Measurements from ENCODE around the gene YBX2.

Gene YBX2

GRCh38 chr17:7252176-7253043 lies 42.0 kb downstream of the YBX2 start, which contains the start of gene ELP5 (continued):
- TF ChIP-seq ZNF518A (tag by site-specific recombination; conservative IDR thresholded peaks at IDR 0.05; ENCODE audit: low read depth) (no peak), ZNF398 (tag by site-specific recombination; IDR thresholded peaks at IDR 0.05) (peak; percentile 27; the same call in 1 of the 2 replicates), ZSCAN4 (tag by site-specific recombination; IDR thresholded peaks at IDR 0.05) (no peak), ZBTB49 (tag by site-specific recombination; IDR thresholded peaks at IDR 0.05; ENCODE audit: low read depth) (no peak), ZNF560 (tag by site-specific recombination; IDR thresholded peaks at IDR 0.05; ENCODE audit: borderline replicate concordance) (no peak), KLF9 (tag by site-specific recombination; IDR thresholded peaks at IDR 0.05; ENCODE audit: low read depth) (peak; percentile 85), ZIC2 (tag by site-specific recombination; IDR thresholded peaks at IDR 0.05) (peak; percentile 70), ZNF624 (tag by site-specific recombination; IDR thresholded peaks at IDR 0.05) (no peak), KLF17 (tag by site-specific recombination; IDR thresholded peaks at IDR 0.05) (peak; percentile 88), MYNN (tag by site-specific recombination; IDR thresholded peaks at IDR 0.05; ENCODE audit: borderline replicate concordance) (no peak), SETDB1 (IDR thresholded peaks at IDR 0.05; ENCODE audit: insufficient read length, low read length) (no peak), ZSCAN30 (tag by site-specific recombination; IDR thresholded peaks at IDR 0.05) (peak; percentile 74), ZNF777 (tag by site-specific recombination; IDR thresholded peaks at IDR 0.05; ENCODE audit: borderline replicate concordance) (peak; percentile 71; the same call in 1 of the 2 replicates), ZBTB11 (tag by site-specific recombination; conservative IDR thresholded peaks at IDR 0.05; ENCODE audit: low read depth) (no peak; the same call in 1 of the 2 replicates), ZNF324 (tag by site-specific recombination; IDR thresholded peaks at IDR 0.05) (peak; percentile 70), HOXC10 (CRISPR knock-in tag; IDR thresholded peaks at IDR 0.05) (no peak), ZNF26 (tag by site-specific recombination; IDR thresholded peaks at IDR 0.05) (no peak), ZNF341 (tag by site-specific recombination; IDR thresholded peaks at IDR 0.05; ENCODE audit: low read depth) (peak; percentile 93), ZSCAN18 (tag by site-specific recombination; IDR thresholded peaks at IDR 0.05) (peak; percentile 45; the same call in 1 of the 2 replicates)

Measured in HEK293 (cell line).